GM12891 (cell line): Measurements from ENCODE around the gene ROMO1.

ENCODE experiments used
- PAX5 ChIP-seq: IDR thresholded peaks from 2 replicates; pipeline ENCODE4 v1.6.1; 2011; ENCODE audit warnings: low read length, moderate library complexity, mild to moderate bottlenecking; ENCODE audit not compliant: insufficient read depth, severe bottlenecking
- POLR2A ChIP-seq: IDR thresholded peaks from 2 replicates; pipeline ENCODE4 v1.6.1; 2011; ENCODE audit warnings: low read depth, low read length, control low read depth
- POLR2AphosphoS5 ChIP-seq: IDR thresholded peaks from 2 replicates; pipeline ENCODE4 v1.6.1; 2011; ENCODE audit warnings: low read depth, low read length, control low read depth
- SPI1 ChIP-seq: IDR thresholded peaks from 2 replicates; pipeline ENCODE4 v1.6.1; 2011; ENCODE audit warnings: low read depth, low read length, control low read depth
- TAF1 ChIP-seq: IDR thresholded peaks from 2 replicates; pipeline ENCODE4 v1.6.1; 2011; ENCODE audit warnings: low read depth, low read length, control low read depth

DNA sequence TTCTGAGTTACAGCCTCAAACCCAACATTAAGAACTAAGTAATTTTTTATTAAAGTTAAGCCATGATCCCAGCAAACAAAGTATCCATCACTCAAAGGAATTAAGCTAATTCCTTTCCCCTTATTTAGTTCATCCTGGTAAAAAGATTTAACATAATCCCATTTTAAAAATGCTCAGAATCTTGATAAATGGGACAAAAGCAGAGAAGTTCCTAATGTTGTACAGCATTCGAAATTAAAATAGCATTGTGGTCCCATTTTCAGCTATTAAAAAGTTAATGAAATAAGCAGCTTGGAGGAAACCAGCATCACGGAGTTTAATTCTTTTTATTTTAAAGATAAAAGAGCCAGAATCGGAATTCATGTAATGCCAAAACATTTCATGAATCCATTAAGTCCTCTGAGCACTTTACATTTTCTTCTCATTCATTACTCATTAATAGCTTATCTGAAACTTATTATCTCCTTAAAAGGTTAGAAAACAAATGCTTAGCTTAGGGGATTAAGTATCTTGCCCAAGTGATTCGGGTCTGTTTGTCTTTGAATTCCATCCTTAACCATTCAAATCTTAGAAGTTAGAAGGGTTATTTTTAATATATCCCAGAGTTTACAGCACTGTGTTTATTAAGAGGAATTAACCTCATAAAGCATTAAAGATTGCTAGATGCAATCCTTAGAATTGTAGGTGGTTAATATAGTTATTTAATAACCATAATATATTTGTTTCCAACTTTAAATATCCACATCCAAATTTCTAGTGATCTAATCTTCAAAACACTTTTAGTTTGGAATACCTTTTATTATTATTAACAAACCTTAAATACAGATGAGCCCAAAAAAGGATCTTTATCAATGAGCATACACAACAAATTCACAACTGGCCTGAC, 31.6 kb downstream of the ROMO1 start:
- TF ChIP-seq POLR2AphosphoS5, result no peak
- no peak for TF ChIP-seq POLR2A
- TF ChIP-seq TAF1, result no peak
- TF ChIP-seq SPI1, result no peak
- no peak for TF ChIP-seq PAX5
